Cortex of kidney (tissue), 1 donor: ENCODE results near the gene UGT1A9.
"Not testable (repeated sequence)": the region's sequence is repeated elsewhere in the genome, so short reads cannot be mapped to it uniquely, and the experiment has no call there.

Source experiments
- DNase-seq: peaks from one replicate; lab custom pipeline; 2025; lab: John Stamatoyannopoulos, UW

UGT1A9 gene

DNA sequence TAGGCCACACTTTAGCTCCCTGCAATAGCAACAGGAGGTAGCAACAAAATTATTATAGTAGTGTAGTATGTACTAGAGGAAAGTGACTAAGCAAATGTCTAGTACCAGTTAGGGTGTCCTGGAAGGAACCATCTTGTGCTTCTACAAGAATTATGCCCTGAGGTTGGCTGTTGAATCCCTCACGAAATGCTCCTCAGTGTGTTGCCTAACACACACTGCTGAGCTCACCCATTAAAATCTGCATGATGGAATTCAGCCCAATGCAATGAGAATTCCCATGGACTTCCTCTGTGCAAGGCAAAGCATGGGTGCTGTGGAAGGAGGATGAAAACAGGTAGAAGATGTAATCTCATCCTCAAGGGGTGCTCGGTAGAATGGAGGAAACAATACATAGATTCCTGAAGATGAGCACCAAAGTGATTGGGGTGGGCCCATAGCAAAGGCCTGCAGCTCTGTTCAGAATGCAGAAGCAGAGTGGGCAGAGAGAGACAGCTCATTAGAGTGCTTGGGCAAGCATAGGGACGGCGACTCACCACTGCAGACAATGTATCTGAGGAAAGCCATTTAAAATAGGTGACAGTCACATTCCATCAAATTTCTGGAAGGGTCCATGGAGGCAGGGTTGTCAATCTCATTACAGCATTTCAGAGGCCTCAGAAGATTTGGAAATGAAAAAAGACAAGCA lies 8.8 kb downstream of the UGT1A9 start:
- DNase-seq = no peak

DNA sequence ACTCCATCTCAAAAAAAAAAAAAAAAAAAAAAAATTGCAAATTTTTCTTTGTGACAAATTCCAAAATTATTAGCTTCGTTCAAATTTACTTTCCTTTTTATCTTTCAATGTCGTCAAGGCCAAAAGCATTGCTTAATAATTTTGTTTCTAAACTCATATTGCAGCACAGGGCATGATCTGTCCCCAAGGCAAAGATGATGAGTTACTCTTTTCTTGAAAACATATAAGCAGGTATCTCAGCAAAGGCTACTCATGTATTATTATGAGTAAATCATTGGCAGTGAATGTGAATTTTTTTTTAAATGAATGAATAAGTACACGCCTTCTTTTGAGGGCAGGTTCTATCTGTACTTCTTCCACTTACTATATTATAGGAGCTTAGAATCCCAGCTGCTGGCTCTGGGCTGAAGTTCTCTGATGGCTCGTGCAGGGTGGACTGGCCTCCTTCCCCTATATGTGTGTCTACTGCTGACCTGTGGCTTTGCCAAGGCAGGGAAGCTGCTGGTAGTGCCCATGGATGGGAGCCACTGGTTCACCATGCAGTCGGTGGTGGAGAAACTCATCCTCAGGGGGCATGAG lies 9.9 kb downstream of the UGT1A9 start, which contains the start of gene UGT1A7:
Gene UGT1A7 (plus strand): TSS at position 381 of the 579 bp plus-strand sequence. CDS start 37 bp downstream, at position 418.
- no peak for DNase-seq

DNA sequence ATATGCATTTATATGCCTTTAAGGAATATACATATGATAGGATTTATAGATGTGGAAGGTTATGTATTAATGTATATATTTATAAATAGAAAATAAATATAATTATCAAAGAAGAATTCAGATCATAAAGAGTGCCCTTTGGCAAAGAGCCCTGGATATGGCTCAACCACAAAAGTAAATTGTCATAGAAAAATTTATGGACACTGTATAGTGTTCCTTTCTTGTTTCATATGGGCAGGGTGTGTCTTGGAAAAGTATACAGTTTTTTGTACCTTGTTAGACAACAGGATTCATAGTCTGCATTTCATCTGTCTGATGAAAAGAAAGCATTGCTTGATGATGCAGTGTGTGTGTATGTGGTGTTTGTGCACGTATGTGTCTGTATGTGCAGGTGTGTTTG lies 12.9 kb downstream of the UGT1A9 start:
- DNase-seq = no peak

DNA sequence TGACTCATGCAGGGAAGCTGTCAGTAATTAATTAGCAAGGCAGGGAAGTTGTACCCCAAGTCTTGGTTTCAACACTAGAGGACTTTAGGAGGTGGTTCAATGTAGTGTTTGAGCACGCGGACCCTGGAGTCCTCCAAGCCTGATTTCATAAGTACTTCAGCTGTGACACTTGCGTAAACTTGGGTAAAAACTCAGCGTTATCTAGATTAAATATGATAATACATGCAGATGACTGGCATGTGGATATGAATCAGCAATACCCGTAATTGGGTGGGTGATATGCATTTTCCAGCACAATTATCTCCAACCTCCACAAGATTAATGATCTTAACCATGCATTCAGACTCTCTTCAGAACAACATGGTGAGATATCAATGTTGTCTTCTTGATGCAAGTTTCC lies 15.2 kb downstream of the UGT1A9 start:
- DNase-seq = no peak

DNA sequence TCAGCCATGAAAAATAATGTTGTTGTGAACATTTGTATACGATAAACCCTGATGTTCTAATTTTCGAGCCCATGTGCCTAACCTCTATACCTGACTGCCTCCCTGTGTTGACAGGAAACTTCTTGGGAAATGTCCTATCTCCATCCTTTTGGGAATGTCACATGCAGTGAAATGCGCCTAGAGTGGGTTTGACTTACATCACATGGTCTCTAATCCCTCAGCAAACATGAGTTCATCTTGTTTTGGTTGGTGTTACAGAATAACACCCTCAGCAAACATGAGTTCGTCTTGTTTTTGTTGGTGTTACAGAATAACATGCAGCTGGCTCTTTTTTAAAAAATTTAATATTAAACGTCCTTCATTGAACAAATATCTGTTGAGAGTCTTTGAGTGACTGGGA lies 16.6 kb downstream of the UGT1A9 start:
- DNase-seq = no peak

DNA sequence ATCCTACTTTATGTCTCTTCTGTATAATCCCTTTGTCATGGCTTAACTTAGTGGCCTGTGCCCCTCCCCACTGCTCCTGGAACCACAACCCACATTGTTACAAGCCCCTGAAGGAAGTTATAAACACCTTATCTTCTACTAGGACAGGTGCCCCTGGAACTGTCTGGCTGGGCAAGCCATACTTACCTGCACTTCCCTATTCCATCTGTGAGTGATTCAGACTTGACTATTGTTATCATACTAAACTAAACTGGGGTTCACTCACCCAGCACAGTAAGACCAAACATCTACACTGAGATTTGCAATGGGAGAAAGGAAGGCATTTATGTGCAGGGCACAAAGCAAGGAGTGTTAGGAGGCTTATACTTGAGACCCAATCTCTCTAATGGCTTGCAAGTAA lies 17.3 kb downstream of the UGT1A9 start:
- DNase-seq = no peak

DNA sequence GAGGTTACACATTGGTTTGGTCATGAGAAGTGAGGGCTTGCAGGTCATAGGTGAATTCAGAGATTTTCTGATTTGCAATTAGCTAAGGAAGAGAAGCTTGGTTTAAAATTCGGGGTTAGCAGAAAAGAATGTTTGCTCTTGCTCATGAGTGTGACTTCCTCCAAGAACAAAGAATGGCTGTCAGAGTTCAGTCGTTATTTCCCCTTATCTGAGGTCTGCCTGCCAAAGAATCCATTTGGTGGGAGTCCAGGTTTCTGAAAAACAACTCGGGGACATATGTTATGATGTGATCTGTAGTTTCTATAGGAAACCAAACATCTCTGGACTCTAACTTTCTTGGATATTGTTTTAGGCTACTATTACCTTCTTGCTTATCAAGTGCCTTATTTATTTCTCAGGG lies 17.8 kb downstream of the UGT1A9 start:
- no peak for DNase-seq

DNA sequence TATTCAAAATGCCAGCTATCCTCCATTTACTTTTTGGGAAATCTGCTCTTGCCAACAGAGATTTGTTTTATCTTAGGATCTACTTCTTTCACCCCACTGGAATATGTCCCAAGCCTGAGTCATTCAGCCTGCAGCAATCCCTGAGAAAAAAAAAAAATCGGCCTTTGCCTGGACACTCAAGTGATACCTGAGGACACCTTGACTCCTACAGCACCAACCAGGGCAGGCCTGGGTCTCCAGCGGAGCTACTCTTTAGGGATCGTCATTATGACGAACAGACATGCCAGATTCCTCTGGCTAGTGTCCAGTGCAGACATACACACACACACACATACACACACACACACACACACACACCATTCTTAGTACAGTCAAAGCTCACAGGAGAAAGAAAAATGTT lies 18.7 kb downstream of the UGT1A9 start:
- DNase-seq = no peak

DNA sequence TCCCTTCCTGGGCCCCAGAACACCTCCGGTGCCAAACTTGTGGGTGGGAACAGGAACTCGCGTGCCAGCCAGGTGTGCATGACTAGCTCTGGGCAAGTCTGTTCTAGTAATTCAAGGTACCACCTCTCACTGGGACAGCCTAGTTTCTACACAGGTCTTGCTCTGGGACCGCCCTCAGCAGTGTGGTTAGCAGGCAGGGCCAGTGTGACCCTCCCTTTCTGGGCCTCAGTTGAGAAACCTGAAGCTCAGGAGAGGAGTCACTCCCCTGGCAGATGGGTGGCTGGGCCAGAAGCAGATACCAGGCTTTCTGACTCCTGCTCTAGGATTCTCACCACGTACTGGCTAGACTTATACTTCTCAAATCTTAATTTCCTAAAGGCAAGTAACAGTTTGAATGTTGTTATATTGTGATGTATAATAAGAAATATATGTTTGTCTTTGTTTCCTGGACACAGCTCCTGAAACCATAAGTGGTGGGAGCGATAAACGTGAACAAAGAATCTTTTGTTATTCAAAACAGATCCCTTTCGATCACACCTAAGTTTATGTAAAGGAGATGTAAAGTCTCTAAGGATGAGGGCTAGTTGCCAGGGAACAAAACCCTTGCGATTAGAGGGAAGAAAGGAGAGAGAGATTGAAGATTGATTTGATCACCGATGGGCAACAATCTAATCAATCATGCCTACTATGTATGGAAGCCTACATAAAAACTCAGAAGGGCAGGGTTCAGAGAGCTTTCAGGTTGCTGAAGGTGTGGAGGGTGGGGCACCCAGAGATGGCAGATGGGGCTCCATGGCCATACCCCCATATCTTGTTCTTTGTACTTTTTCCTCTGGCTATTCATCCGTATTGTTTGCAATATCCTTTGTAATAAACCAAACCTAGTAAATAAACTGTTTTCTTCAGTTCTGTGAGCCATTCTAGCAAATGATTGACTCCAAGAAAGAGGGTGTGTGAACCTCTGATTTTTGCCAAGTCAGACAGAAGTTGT lies 20.0 kb downstream of the UGT1A9 start:
- DNase-seq = no peak

DNA sequence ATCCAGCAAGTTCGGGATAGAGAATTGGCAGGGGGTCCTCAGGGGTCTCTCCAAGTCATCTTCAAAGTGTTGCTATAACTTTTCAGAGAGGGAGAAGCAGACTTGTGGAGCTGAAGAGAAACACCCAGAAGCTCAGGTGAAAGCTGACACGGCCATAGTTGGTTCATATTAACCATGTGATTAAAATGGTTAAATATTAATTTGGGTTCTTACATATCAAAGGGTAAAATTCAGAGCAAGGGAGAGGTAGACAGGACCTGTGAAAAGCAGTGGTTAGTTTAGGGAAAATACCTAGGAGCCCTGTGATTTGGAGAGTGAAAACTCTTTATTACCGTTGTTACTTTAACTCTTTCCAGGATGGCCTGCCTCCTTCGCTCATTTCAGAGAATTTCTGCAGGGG lies 20.9 kb downstream of the UGT1A9 start, which contains the start of gene UGT1A6:
Gene UGT1A6 (plus strand): TSS at position 243 of the 400 bp plus-strand sequence. CDS start 115 bp downstream, at position 358.
- DNase-seq = no peak

DNA sequence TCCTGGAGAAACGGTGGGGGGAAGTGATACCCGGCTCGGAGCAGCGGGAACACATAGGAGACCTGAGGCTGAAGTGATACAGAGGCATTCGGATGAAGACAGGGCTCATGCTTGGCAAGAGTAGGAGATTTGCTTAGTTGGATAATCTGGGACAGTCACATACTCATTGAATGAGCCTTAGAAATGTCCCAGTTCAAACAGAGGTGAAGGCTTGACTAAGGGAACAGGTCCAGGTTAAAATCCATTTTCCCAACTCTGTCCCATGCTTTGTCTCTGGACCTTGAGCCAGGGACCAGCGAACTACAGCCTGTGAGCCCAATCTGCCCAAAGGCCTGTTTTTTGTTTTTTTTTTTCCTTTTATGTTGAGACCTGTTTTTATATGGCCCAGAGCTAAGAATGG lies 22.3 kb downstream of the UGT1A9 start:
- no peak for DNase-seq

DNA sequence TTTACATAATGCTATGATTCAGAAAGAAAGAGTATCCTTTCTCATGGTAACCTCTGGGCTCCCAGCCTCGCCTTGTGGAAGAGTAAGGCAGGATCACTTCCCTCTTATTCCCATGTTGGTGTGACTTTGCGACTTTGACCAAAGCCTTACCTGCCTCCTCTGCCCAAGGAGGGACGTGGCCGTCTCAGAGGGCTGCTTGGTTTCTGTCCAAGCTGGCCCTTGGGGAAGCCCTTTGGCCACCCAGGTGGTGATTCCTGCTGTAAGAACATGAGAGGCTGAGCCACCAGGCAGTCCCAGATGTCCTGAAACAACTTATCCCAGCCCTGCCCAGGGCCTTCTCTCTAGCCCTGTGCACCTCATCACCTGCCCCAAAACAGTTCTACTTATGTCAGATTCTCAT lies 27.0 kb downstream of the UGT1A9 start:
- DNase-seq = no peak

DNA sequence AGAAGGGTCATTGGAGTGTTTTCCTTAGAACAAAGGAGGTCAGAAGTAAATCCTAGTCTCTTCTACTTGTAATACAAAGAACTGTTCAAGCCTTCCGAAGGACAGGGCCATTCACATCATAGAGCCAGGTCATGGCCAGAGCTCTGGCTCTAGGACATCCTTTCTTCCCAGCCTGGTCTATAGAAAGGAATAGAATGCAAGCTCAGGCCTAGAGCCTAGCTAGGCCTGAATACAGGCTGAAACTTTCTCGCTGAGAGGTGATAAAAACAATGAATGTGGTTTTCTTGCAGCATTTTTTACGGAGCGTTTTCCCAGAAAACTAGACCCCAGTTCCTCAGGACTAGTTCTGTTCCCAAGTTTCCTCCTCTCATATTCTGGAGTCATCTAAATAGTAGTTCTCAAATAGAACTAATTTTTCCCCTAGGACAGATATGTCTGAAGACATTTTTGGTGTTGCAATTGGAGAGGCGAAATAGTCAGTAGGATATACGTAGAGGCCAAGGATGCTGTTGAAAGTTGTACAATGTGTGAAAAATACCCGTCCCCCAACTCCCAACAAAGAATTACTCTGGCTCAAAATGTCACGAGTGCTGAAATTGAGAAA lies 27.8 kb downstream of the UGT1A9 start:
- DNase-seq = no peak

DNA sequence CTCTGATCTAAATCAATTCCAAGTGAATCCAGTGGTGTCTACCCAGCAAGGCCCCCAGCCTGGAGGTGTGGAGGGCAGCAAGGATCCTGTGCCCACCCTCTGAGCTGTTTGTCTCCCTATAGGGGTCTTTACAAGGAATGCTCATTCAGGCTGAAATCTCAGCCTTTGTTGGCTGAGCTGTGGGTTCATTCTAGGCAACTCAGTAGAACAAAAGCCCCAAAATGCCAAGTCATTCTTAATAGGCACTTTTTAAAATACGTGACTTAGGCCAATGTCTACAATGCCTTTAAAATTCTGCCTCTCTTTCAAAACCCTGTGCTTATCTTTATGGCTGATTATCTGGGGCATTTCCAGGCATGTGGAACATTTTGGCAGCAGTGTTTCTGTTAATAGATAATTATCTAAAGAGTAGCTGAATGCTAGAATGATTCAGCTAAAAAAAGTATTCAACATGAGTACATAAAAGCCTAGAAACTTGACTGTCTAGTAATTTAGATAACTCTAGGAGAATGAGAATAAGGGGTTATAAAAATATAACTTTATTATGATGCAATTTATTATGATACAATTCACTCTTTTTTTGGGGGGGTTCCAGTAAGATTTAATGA lies 28.4 kb downstream of the UGT1A9 start:
- DNase-seq = no peak

DNA sequence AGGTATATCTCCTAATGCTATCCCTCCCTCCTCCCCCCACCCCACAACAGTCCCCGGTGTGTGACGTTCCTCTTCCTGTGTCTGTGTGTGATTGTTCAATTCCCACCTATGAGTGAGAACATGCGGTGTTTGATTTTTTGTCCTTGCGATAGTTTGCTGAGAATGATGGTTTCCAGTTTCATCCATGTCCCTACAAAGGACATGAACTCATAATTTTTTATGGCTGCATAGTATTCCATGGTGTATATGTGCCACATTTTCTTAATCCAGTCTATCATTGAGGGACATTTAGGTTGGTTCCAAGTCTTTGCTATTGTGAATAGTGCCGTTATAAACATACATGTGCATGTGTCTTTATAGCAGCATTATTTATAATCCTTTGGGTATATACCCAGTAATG lies 29.1 kb downstream of the UGT1A9 start:
- not testable (repeated sequence) for DNase-seq

DNA sequence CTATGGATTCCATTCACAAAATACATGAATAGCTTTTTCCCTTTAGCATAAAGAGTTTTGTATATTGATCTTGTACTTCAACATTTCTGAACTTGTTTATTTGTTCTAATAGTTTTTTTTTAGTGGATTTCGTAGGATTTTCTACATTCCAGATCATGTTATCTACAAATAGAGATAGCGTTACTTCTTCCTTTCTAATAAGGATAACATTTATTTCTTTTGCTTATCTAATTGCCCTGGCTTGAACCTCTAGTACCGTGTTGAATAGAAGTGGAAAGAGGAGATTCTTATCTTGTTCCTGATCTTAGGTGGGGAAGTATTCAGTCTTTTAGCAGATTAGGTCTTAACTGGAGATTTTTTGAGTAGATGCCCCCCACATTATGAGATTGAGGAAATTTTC lies 30.5 kb downstream of the UGT1A9 start:
- DNase-seq = no peak

DNA sequence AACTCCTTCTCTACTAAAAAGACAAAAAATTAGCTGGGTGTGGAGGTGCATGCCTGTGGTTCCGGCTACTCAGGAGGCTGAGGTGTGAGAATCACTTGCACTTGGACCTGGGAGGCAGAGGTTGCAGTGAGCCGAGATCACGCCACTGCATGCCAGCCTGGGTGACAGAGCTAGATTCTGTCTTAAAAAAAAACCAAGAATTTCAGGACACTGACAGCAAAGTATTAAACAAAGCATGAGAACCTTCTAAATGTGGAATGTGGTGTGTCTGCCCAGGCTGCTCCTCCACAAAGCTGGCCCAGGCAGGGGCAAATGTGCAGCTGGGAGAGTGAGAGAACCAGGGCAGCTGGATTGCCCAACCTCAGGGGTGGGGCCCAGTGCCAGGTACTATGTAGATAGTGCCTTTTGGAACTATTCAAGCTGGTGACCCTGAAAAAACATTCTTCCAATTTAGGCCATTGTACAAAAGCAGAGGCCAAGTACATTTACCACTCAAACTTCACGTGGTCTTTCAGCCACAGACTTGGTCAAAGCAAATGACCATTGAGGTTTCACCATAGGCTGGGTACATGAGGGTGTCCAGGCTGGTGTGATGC lies 34.3 kb downstream of the UGT1A9 start:
- DNase-seq = no peak

DNA sequence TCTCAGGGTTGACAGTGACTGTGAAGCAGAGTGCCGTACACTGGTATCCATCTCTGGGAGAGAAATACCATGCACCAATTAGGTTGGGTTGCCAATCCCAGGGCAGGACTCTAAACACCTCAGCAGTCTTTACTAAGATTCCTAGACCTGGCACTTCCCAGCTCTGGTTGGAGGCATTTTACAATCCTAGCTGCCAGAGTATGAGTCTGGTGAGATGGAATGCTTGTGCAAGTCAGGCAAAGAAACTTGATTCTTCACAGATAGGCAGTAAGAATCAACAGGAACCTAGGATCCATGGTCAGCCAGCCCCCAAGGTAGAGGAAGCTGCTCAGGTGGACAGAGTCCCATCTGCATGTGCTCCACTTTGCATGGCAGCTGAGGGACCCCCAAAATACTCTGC lies 35.0 kb downstream of the UGT1A9 start:
- DNase-seq = no peak

DNA sequence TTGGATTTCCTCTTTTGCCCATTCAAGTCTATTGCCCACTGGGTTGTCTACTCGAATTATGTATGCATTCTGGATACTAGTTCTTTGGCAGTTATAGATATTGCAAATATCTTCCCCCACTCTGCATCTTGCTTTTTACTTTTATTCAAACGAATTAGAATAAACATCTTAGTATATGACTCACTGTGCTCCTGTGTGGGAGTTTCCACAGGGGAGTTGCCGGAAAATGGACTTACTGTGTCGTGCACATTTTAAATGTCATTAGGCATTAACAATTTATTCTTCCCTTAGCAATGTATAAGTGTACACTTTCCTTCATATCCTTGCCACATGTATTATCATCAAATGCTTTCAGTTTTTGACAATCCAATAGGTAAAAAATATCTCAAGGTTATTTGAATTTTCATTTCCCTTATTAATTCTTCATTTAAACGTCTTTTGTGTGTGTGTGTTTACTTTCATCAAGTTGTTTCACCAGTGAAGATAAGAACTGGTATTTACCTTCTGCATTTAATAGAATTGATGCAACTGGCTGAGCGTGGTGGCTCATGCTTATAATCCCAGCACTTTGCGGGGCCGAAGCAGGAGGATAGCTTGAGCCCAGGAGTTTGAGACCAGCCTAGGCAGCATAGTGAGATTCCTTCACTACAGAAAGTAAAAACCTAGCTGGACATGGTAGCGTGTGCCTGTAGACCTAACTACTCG lies 36.4 kb downstream of the UGT1A9 start:
- no peak for DNase-seq

DNA sequence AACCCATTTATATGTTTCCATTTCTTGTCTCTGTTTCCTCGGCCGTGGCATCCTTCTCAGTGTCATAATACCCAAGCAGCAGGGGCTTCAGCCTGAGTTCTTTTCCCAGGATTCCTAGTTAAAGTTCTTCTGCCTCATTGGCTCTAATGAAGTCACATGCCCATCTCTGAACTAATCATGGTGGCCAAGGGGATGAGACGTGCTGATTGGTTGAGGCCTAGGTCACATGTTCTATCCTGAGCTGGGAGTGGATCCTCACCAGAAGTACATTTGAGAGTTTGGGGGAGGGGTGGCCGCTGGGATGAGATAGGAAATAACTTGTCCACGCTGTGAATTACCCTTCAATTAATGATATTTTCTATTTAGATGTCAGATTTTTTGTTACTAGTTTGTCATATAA lies 37.2 kb downstream of the UGT1A9 start:
- DNase-seq = no peak
